Epithelial cell of esophagus (primary cell): ENCODE data around the gene PMP22.

ENCODE experiments used
- DNase-seq: peaks from one replicate; pipeline ENCODE4 v3.0.0; 2010; ENCODE audit warnings: low read depth
- H3K4me3 ChIP-seq: 2 replicates; pipeline ENCODE4 v1.5.1; 2011; ENCODE audit warnings: mild to moderate bottlenecking, low read length, control low read depth
- CTCF ChIP-seq: IDR thresholded peaks from 2 replicates; pipeline ENCODE4 v1.5.1; 2011; ENCODE audit warnings: low read depth, mild to moderate bottlenecking, low read length, control low read depth, inconsistent platforms; ENCODE audit not compliant: insufficient read depth; ENCODE audit errors: missing control alignments

The PMP22 gene

GRCh38 chr17:15281909-15282308, 16.8 kb upstream of the PMP22 start:
- no peak overlapping the region for H3K4me3 ChIP-seq
- DNase-seq = no peak
- TF ChIP-seq CTCF = no peak

- no peak overlapping the region for H3K4me3 ChIP-seq
- TF ChIP-seq CTCF = no peak
- peak; percentile 83 for DNase-seq
Observed at GRCh38 chr17:15278924-15279477, 13.9 kb upstream of the PMP22 start.

- no peak overlapping the region for H3K4me3 ChIP-seq
- DNase-seq = no peak
- no peak for TF ChIP-seq CTCF
Observed at GRCh38 chr17:15278380-15278779, 13.3 kb upstream of the PMP22 start.

GRCh38 chr17:15274017-15274416, 8.9 kb upstream of the PMP22 start:
- no peak for TF ChIP-seq CTCF
- no peak for DNase-seq
- no peak overlapping the region for H3K4me3 ChIP-seq

GRCh38 chr17:15273141-15273793, 8.1 kb upstream of the PMP22 start:
- no peak for DNase-seq
- TF ChIP-seq CTCF = no peak
- H3K4me3 ChIP-seq = no peak overlapping the region

GRCh38 chr17:15271741-15272140, 6.6 kb upstream of the PMP22 start:
- DNase-seq = no peak
- no peak overlapping the region for H3K4me3 ChIP-seq
- TF ChIP-seq CTCF = no peak
